ENCODE data around the gene STMN1. TPM values are rescaled to one million over a fixed set of nuclear protein-coding genes. Genes with fewer than 3 reads are reported as not detected.

The STMN1 gene
- total and polyA plus RNA-seq, 2 of the 8 experiments (the other 6 are each of a cell fraction or from before 2014, with no cell fraction given): 116 to 564 TPM

DNA sequence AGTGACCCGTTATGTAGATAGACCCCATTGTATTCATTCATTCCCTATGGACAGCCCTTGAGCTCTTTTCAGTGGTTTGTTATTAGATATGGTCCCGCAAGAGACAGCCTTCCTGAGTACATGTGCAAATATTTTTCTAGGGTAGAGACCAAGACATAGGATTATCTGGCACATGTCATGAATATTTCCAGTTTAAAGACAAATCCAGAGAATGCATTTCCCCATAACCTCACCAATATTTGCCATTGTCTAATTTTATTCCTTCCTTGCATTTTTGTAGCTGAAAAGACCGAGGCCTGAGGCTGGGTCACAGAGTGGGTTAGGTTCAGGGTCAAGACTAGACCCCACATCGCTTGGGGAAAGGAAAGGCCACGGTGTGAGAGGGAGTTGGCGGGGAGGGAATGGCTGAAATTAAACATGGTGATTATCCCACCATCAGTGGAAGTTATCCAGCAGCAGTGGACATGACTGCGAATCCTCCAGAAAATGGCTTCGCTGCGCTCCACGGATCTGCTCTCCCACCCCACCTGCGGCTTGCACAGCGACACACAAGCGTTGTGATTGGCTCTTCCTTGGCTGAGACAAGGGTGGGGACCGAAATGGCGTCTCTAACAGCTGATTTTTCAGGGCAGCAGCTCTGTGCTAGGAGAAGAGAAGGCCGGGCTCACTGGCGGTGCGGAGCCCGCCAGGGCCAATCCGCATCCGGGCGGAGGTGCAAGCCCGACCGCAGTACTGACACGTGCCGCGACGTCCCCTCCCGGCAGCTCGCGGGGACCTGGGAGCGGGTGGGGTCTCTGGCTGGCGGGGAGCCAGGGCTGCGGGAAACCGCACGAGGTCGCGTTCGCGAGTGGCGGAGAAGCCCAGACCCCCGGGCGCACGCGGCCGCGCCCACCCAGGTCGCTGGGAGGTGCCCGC lies 16.1 kb upstream of the STMN1 start (continued):
- TF ChIP-seq, protein P1, sequence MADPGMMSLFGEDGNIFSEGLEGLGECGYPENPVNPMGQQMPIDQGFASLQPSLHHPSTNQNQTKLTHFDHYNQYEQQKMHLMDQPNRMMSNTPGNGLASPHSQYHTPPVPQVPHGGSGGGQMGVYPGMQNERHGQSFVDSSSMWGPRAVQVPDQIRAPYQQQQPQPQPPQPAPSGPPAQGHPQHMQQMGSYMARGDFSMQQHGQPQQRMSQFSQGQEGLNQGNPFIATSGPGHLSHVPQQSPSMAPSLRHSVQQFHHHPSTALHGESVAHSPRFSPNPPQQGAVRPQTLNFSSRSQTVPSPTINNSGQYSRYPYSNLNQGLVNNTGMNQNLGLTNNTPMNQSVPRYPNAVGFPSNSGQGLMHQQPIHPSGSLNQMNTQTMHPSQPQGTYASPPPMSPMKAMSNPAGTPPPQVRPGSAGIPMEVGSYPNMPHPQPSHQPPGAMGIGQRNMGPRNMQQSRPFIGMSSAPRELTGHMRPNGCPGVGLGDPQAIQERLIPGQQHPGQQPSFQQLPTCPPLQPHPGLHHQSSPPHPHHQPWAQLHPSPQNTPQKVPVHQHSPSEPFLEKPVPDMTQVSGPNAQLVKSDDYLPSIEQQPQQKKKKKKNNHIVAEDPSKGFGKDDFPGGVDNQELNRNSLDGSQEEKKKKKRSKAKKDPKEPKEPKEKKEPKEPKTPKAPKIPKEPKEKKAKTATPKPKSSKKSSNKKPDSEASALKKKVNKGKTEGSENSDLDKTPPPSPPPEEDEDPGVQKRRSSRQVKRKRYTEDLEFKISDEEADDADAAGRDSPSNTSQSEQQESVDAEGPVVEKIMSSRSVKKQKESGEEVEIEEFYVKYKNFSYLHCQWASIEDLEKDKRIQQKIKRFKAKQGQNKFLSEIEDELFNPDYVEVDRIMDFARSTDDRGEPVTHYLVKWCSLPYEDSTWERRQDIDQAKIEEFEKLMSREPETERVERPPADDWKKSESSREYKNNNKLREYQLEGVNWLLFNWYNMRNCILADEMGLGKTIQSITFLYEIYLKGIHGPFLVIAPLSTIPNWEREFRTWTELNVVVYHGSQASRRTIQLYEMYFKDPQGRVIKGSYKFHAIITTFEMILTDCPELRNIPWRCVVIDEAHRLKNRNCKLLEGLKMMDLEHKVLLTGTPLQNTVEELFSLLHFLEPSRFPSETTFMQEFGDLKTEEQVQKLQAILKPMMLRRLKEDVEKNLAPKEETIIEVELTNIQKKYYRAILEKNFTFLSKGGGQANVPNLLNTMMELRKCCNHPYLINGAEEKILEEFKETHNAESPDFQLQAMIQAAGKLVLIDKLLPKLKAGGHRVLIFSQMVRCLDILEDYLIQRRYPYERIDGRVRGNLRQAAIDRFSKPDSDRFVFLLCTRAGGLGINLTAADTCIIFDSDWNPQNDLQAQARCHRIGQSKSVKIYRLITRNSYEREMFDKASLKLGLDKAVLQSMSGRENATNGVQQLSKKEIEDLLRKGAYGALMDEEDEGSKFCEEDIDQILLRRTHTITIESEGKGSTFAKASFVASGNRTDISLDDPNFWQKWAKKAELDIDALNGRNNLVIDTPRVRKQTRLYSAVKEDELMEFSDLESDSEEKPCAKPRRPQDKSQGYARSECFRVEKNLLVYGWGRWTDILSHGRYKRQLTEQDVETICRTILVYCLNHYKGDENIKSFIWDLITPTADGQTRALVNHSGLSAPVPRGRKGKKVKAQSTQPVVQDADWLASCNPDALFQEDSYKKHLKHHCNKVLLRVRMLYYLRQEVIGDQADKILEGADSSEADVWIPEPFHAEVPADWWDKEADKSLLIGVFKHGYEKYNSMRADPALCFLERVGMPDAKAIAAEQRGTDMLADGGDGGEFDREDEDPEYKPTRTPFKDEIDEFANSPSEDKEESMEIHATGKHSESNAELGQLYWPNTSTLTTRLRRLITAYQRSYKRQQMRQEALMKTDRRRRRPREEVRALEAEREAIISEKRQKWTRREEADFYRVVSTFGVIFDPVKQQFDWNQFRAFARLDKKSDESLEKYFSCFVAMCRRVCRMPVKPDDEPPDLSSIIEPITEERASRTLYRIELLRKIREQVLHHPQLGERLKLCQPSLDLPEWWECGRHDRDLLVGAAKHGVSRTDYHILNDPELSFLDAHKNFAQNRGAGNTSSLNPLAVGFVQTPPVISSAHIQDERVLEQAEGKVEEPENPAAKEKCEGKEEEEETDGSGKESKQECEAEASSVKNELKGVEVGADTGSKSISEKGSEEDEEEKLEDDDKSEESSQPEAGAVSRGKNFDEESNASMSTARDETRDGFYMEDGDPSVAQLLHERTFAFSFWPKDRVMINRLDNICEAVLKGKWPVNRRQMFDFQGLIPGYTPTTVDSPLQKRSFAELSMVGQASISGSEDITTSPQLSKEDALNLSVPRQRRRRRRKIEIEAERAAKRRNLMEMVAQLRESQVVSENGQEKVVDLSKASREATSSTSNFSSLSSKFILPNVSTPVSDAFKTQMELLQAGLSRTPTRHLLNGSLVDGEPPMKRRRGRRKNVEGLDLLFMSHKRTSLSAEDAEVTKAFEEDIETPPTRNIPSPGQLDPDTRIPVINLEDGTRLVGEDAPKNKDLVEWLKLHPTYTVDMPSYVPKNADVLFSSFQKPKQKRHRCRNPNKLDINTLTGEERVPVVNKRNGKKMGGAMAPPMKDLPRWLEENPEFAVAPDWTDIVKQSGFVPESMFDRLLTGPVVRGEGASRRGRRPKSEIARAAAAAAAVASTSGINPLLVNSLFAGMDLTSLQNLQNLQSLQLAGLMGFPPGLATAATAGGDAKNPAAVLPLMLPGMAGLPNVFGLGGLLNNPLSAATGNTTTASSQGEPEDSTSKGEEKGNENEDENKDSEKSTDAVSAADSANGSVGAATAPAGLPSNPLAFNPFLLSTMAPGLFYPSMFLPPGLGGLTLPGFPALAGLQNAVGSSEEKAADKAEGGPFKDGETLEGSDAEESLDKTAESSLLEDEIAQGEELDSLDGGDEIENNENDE (IDR thresholded peaks at IDR 0.05; ENCODE audit: insufficient replicate concordance, low read length): no peak
- TF ChIP-seq GTF2F1 (IDR thresholded peaks at IDR 0.05; ENCODE audit: borderline replicate concordance, low read depth, low read length): no peak
- TF ChIP-seq TAF1 (IDR thresholded peaks at IDR 0.05; ENCODE audit: low read depth, low read length): no peak
- no peak for TF ChIP-seq SAP30 (IDR thresholded peaks at IDR 0.05; ENCODE audit: insufficient read depth, insufficient replicate concordance, low read length)
- no peak for TF ChIP-seq SP4 (IDR thresholded peaks at IDR 0.05; ENCODE audit: low read length)
- TF ChIP-seq MAFK (IDR thresholded peaks at IDR 0.05; ENCODE audit: low read depth, low read length): no peak
- peak in 1 of 2 experiments; percentile 60; a peak in 1 of 4 replicates for TF ChIP-seq HDAC2 (IDR thresholded peaks at IDR 0.05; ENCODE audit: borderline replicate concordance in 1 of 2, low read depth in 2 of 2, low read length in 2 of 2)
- no peak for TF ChIP-seq TCF12 (IDR thresholded peaks at IDR 0.05; ENCODE audit: low read depth, low read length)
- no peak for TF ChIP-seq BRCA1 (IDR thresholded peaks at IDR 0.05; ENCODE audit: low read depth, low read length)
- no peak for TF ChIP-seq POU5F1 (IDR thresholded peaks at IDR 0.05; ENCODE audit: low read depth, low read length)

Data from H1 (cell line).